HAP-1 (cell line): ENCODE data around the gene PHACTR1.

Experiments used
- DNase-seq, 2 experiments: peaks; one replicate each; pipeline ENCODE4 v3.0.0-alpha.2; 2016 to 2020; ENCODE audit warnings: low spot score in 2 of 2
- H3K27me3 ChIP-seq: fragments of 250-450 bp; sonication (Bioruptor Pico); 2 replicates; pipeline ENCODE4 v1.5.1; 2020; ENCODE audit warnings: low read depth, mild to moderate bottlenecking, moderate library complexity
- H3K36me3 ChIP-seq: fragments of 250-450 bp; sonication (Bioruptor Pico); replicated peaks from 2 replicates; pipeline ENCODE4 v1.5.1; 2020; ENCODE audit warnings: mild to moderate bottlenecking
- H3K4me1 ChIP-seq: fragments of 250-450 bp; sonication (Bioruptor Pico); 2 replicates; pipeline ENCODE4 v1.5.1; 2020; ENCODE audit warnings: mild to moderate bottlenecking
- H3K4me3 ChIP-seq: fragments of 250-450 bp; sonication (Bioruptor Pico); 2 replicates; pipeline ENCODE4 v1.5.1; 2020; ENCODE audit warnings: mild to moderate bottlenecking, moderate library complexity
- H3K9me3 ChIP-seq: fragments of 250-450 bp; sonication (Bioruptor Pico); 2 replicates; pipeline ENCODE4 v1.5.1; 2020; ENCODE audit warnings: mild to moderate bottlenecking, moderate library complexity
- in situ Hi-C: fragments of 300-500 bp; cut with MboI; formaldehyde crosslinking; loops from 3 replicates; pipeline ENCODE4 v1.14.3; 2020; ENCODE audit warnings: low sequenced_read_pairs, inconsistent platforms, mixed read lengths

The PHACTR1 gene

GRCh38 chr6:13058051-13058450, 341.5 kb downstream of the PHACTR1 start:
- Histone ChIP-seq H3K4me1 (no peaks in the 10 kb centered on the region), H3K9me3 (no peaks in the 10 kb centered on the region), H3K27me3 (no peaks in the 10 kb centered on the region), H3K4me3 (no peak overlapping the region), H3K36me3 (no peaks in the 10 kb centered on the region)
- DNase-seq = no peak
- in situ Hi-C loops = no loop called here

GRCh38 chr6:13059026-13059425, 342.5 kb downstream of the PHACTR1 start:
- Histone ChIP-seq H3K4me1 (no peaks in the 10 kb centered on the region), H3K4me3 (no peak overlapping the region), H3K27me3 (no peaks in the 10 kb centered on the region), H3K9me3 (no peaks in the 10 kb centered on the region), H3K36me3 (no peaks in the 10 kb centered on the region)
- DNase-seq = no peak
- in situ Hi-C loops = no loop called here

GRCh38 chr6:13063300-13063918, 346.8 kb downstream of the PHACTR1 start:
- no peaks in the 10 kb centered on the region for H3K27me3 ChIP-seq
- no peaks in the 10 kb centered on the region for H3K9me3 ChIP-seq
- no peak overlapping the region for H3K4me3 ChIP-seq
- DNase-seq = no peak
- H3K4me1 ChIP-seq = no peaks in the 10 kb centered on the region
- in situ Hi-C loops = no loop called here
- no peaks in the 10 kb centered on the region for H3K36me3 ChIP-seq

GRCh38 chr6:13065581-13065980, 349.0 kb downstream of the PHACTR1 start:
- no peak overlapping the region for H3K4me3 ChIP-seq
- no peak for DNase-seq
- H3K9me3 ChIP-seq = no peaks in the 10 kb centered on the region
- no peaks in the 10 kb centered on the region for H3K36me3 ChIP-seq
- no peaks in the 10 kb centered on the region for H3K27me3 ChIP-seq
- H3K4me1 ChIP-seq = no peaks in the 10 kb centered on the region
- in situ Hi-C loops = no loop called here

- in situ Hi-C loops = no loop called here
- no peak for DNase-seq
- H3K9me3 ChIP-seq = no peaks in the 10 kb centered on the region
These were observed 349.5 kb downstream of the PHACTR1 start for GRCh38 chr6:13066050-13066449.

GRCh38 chr6:13066820-13067219, 350.3 kb downstream of the PHACTR1 start:
- no peaks in the 10 kb centered on the region for H3K27me3 ChIP-seq
- in situ Hi-C loops = no loop called here
- no peaks in the 10 kb centered on the region for H3K4me1 ChIP-seq
- H3K4me3 ChIP-seq = no peak overlapping the region
- no peaks in the 10 kb centered on the region for H3K9me3 ChIP-seq
- no peak for DNase-seq
- no peaks in the 10 kb centered on the region for H3K36me3 ChIP-seq

More at GRCh38 chr6:13066050-13066449, 349.5 kb downstream of the PHACTR1 start:
- no peak overlapping the region for H3K4me3 ChIP-seq
- no peaks in the 10 kb centered on the region for H3K27me3 ChIP-seq
- H3K36me3 ChIP-seq = no peaks in the 10 kb centered on the region
- H3K4me1 ChIP-seq = no peaks in the 10 kb centered on the region

GRCh38 chr6:13068586-13069210, 352.1 kb downstream of the PHACTR1 start:
- Histone ChIP-seq H3K4me3 (no peak overlapping the region), H3K9me3 (no peaks in the 10 kb centered on the region), H3K27me3 (no peaks in the 10 kb centered on the region), H3K4me1 (no peaks in the 10 kb centered on the region), H3K36me3 (no peaks in the 10 kb centered on the region)
- no peak for DNase-seq
- in situ Hi-C loops = no loop called here

- Histone ChIP-seq H3K36me3 (no peaks in the 10 kb centered on the region), H3K9me3 (no peaks in the 10 kb centered on the region), H3K4me3 (no peak overlapping the region), H3K27me3 (no peaks in the 10 kb centered on the region), H3K4me1 (no peaks in the 10 kb centered on the region)
- in situ Hi-C loops = no loop called here
- no peak for DNase-seq
These were observed 355.2 kb downstream of the PHACTR1 start for GRCh38 chr6:13071550-13072345.

GRCh38 chr6:13072686-13073347, 356.2 kb downstream of the PHACTR1 start:
- no peaks in the 10 kb centered on the region for H3K9me3 ChIP-seq

GRCh38 chr6:13074415-13075140, 358.0 kb downstream of the PHACTR1 start:
- Histone ChIP-seq H3K4me3 (no peak overlapping the region), H3K27me3 (no peaks in the 10 kb centered on the region), H3K36me3 (no peaks in the 10 kb centered on the region), H3K4me1 (no peaks in the 10 kb centered on the region), H3K9me3 (no peaks in the 10 kb centered on the region)
- in situ Hi-C loops = no loop called here
- DNase-seq = no peak

More at GRCh38 chr6:13072686-13073347, 356.2 kb downstream of the PHACTR1 start:
- no peaks in the 10 kb centered on the region for H3K4me1 ChIP-seq
- no peak for DNase-seq
- H3K4me3 ChIP-seq = no peak overlapping the region
- in situ Hi-C loops = no loop called here
- no peaks in the 10 kb centered on the region for H3K36me3 ChIP-seq
- H3K27me3 ChIP-seq = no peaks in the 10 kb centered on the region

GRCh38 chr6:13075141-13075845, 358.7 kb downstream of the PHACTR1 start:
- Histone ChIP-seq H3K9me3 (no peaks in the 10 kb centered on the region), H3K36me3 (no peaks in the 10 kb centered on the region), H3K27me3 (no peaks in the 10 kb centered on the region), H3K4me1 (no peaks in the 10 kb centered on the region), H3K4me3 (no peak overlapping the region)
- no peak for DNase-seq
- in situ Hi-C loops = no loop called here

- no peak for DNase-seq
- Histone ChIP-seq H3K27me3 (no peaks in the 10 kb centered on the region), H3K9me3 (no peaks in the 10 kb centered on the region), H3K4me1 (no peaks in the 10 kb centered on the region), H3K36me3 (no peaks in the 10 kb centered on the region), H3K4me3 (no peak overlapping the region)
- in situ Hi-C loops = no loop called here
These were observed 360.0 kb downstream of the PHACTR1 start for GRCh38 chr6:13076575-13076974.

- in situ Hi-C loops = no loop called here
- Histone ChIP-seq H3K4me1 (no peaks in the 10 kb centered on the region), H3K4me3 (no peak overlapping the region), H3K9me3 (no peaks in the 10 kb centered on the region), H3K36me3 (no peaks in the 10 kb centered on the region), H3K27me3 (no peaks in the 10 kb centered on the region)
- no peak for DNase-seq
These were observed 360.6 kb downstream of the PHACTR1 start for GRCh38 chr6:13077117-13077516.
